Measurements from ENCODE around the gene RTL3.

The RTL3 gene, protein sequence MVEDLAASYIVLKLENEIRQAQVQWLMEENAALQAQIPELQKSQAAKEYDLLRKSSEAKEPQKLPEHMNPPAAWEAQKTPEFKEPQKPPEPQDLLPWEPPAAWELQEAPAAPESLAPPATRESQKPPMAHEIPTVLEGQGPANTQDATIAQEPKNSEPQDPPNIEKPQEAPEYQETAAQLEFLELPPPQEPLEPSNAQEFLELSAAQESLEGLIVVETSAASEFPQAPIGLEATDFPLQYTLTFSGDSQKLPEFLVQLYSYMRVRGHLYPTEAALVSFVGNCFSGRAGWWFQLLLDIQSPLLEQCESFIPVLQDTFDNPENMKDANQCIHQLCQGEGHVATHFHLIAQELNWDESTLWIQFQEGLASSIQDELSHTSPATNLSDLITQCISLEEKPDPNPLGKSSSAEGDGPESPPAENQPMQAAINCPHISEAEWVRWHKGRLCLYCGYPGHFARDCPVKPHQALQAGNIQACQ

DNA sequence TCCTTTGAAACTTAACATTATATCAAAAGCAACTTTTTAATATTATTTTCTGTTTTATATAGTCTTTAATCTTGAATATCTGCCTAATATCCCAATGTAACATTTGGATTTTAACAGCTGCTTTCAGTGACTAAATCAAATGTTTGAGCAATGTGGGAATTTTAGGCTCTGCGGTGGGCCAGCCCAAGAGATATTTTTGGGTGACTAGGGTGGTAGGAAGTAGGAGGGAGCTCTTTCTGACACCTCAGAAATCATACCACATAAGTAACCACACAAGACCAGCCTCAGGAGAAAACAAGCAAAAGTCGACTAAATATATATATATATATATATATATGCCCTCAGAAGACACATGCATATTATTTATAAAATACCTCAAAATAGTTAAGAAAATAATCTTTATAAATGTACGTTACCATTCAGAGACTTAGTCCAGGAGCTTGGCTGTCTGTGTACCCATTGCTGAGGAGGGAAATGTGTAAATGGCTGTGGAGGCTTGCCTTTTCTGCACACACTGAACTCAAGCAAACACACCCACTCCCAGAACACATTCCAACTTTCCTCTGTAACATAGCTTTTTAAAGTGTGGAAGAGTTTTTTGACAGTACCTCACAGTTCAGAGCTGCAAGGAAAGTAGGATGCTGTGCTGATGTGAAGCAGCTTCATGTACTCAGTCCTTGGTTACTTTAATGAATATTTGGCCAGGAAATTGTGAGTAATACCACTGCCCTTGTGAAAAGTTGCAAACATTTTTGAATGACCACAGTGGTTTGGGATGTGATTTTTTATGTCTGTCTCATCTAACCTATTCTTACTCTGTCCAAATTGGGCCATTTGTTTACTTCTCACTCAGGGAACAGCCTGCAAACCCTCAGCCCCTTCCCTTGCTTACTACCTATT lies at the start of gene RTL3:
RTL3 (minus strand) TSS at position 484 of the 900 bp plus-strand sequence. CDS start 908 bp downstream, outside the sequence.
- no peaks in the 10 kb centered on the region for H3K9me3 ChIP-seq (ENCODE audit: control insufficient read depth in 1 of 2, low read length in 2 of 2)
- H3K4me3 ChIP-seq (ENCODE audit: low read depth in 1 of 2, low read length in 2 of 2): no peak within 1 kb of the TSS
- no peaks in the 10 kb centered on the region for H3K27me3 ChIP-seq (ENCODE audit: low read depth, low read length)
- no peaks in the 10 kb centered on the region for H3K4me1 ChIP-seq (ENCODE audit: control insufficient read depth in 1 of 2, insufficient read depth in 2 of 2, low read length in 2 of 2)
- H3K36me3 ChIP-seq (ENCODE audit: control insufficient read depth in 1 of 2, insufficient read depth in 2 of 2, low read length in 2 of 2): no peaks in the 10 kb centered on the region
- H3K27ac ChIP-seq (ENCODE audit: low read length): no peak within 1 kb of the TSS

DNA sequence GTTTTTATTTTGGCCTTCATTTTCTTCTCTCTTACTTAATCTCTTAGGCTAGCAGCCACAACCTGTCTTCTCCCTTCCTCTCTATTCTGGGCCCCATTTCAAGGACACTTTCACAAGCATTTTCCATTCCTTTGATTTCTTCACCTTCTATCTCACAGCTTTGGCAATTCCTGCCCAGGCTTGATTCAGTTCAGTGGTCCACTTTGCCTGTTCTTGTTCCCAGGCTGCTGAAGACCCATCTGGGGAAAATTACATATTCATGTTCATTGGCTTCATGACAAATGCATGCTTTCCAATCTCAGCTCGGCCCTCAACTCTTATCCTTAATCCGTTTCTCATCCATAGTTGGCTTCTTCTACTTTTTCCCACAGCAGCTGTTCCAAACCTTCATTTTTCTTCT lies 49.7 kb upstream of the RTL3 start:
- Histone ChIP-seq H3K4me3 (ENCODE audit: low read depth in 1 of 2, low read length in 2 of 2) (no peak overlapping the region), H3K9me3 (ENCODE audit: control insufficient read depth in 1 of 2, low read length in 2 of 2) (no peaks in the 10 kb centered on the region), H3K36me3 (ENCODE audit: control insufficient read depth in 1 of 2, insufficient read depth in 2 of 2, low read length in 2 of 2) (no peaks in the 10 kb centered on the region), H3K27me3 (ENCODE audit: low read depth, low read length) (no peaks in the 10 kb centered on the region), H3K27ac (ENCODE audit: low read length) (no peak overlapping the region), H3K4me1 (ENCODE audit: control insufficient read depth in 1 of 2, insufficient read depth in 2 of 2, low read length in 2 of 2) (no peaks in the 10 kb centered on the region)

DNA sequence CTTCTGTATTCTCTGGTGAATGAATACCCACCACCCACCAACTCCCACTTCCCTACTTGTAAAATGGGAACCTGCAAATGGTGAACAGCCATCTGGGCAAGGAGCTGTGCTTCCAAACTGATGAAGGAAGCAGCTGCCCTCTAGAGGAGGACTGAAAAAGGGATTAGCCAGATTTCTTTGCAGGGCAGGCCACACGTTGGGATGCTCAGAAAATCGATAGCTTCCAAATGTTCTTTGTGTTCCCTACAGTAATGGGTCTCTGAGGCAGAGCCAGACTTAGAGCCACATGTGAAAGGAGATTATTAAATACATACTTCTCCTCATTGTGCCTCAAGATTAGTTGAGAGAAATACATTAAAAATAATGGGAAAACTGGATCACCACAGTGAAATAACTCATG lies 49.1 kb upstream of the RTL3 start:
- Histone ChIP-seq H3K36me3 (ENCODE audit: control insufficient read depth in 1 of 2, insufficient read depth in 2 of 2, low read length in 2 of 2) (no peaks in the 10 kb centered on the region), H3K4me3 (ENCODE audit: low read depth in 1 of 2, low read length in 2 of 2) (no peak overlapping the region), H3K9me3 (ENCODE audit: control insufficient read depth in 1 of 2, low read length in 2 of 2) (no peaks in the 10 kb centered on the region), H3K27me3 (ENCODE audit: low read depth, low read length) (no peaks in the 10 kb centered on the region), H3K4me1 (ENCODE audit: control insufficient read depth in 1 of 2, insufficient read depth in 2 of 2, low read length in 2 of 2) (no peaks in the 10 kb centered on the region), H3K27ac (ENCODE audit: low read length) (no peak overlapping the region)

DNA sequence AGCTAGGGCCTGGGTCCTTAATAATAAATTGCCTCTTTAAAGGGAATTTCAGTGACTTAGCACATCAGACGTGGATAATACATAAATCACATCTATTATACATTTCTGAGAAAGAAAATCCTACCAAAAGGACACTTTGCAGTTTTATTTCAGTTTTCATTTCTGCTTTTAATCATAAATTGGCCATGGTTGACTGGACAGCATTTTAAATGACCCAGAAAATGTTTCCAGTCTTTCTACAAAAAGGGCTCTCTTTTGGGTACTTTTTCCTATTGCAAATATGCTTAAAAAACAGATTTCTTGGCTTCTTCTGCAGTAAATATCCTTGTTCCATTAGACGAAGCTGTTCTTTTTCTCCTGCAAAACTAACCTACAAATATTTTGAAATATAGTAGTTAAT lies 46.9 kb upstream of the RTL3 start:
- Histone ChIP-seq H3K36me3 (ENCODE audit: control insufficient read depth in 1 of 2, insufficient read depth in 2 of 2, low read length in 2 of 2) (no peaks in the 10 kb centered on the region), H3K27me3 (ENCODE audit: low read depth, low read length) (no peaks in the 10 kb centered on the region)

DNA sequence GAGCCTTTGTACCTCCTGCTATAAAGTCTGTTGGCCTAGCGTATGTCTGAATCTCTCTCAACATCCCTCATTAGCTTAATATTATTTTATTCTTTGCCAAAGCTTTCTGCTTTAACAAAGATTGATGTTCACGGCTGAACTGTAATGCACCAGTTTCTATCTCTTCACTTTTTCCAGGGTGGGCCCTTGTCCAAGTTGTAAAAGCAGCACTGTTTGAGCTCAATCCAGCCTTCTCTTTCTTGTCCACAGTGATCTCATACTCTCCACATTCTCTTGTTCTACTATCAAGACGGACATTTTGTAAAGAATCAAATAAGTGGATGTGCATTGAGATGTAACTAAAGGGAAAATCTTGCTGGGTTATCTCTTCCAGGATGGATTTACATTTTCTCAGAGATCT lies 34.4 kb upstream of the RTL3 start:
- Histone ChIP-seq H3K4me3 (ENCODE audit: low read depth in 1 of 2, low read length in 2 of 2) (no peak overlapping the region), H3K27me3 (ENCODE audit: low read depth, low read length) (no peaks in the 10 kb centered on the region), H3K4me1 (ENCODE audit: control insufficient read depth in 1 of 2, insufficient read depth in 2 of 2, low read length in 2 of 2) (no peaks in the 10 kb centered on the region), H3K9me3 (ENCODE audit: control insufficient read depth in 1 of 2, low read length in 2 of 2) (no peaks in the 10 kb centered on the region), H3K36me3 (ENCODE audit: control insufficient read depth in 1 of 2, insufficient read depth in 2 of 2, low read length in 2 of 2) (no peaks in the 10 kb centered on the region), H3K27ac (ENCODE audit: low read length) (no peak overlapping the region)

More for the DNA sequence above, 46.9 kb upstream of the RTL3 start:
- no peaks in the 10 kb centered on the region for H3K4me1 ChIP-seq (ENCODE audit: control insufficient read depth in 1 of 2, insufficient read depth in 2 of 2, low read length in 2 of 2)
- H3K9me3 ChIP-seq (ENCODE audit: control insufficient read depth in 1 of 2, low read length in 2 of 2): no peaks in the 10 kb centered on the region
- H3K27ac ChIP-seq (ENCODE audit: low read length): no peak overlapping the region
- no peak overlapping the region for H3K4me3 ChIP-seq (ENCODE audit: low read depth in 1 of 2, low read length in 2 of 2)

DNA sequence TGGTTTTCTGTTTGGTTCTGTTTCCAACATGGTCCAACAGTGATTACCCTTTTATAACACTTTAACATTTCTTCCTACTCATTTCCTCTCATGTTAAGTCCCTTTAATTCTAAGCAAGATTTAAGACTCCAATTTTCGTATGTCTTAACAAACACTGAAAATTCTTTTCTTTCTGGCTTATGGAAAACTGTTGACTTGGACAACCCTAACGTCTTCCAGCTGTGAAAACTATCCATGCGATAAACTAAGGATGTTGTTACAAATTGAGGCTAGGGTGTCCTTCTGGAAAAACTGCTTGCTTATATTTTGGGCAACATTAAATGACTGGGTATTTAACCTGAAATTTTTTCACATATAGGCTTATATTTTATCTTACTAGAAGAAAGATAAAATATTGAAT lies 33.9 kb upstream of the RTL3 start:
- Histone ChIP-seq H3K27ac (ENCODE audit: low read length) (no peak overlapping the region), H3K9me3 (ENCODE audit: control insufficient read depth in 1 of 2, low read length in 2 of 2) (no peaks in the 10 kb centered on the region), H3K4me1 (ENCODE audit: control insufficient read depth in 1 of 2, insufficient read depth in 2 of 2, low read length in 2 of 2) (no peaks in the 10 kb centered on the region), H3K27me3 (ENCODE audit: low read depth, low read length) (no peaks in the 10 kb centered on the region), H3K36me3 (ENCODE audit: control insufficient read depth in 1 of 2, insufficient read depth in 2 of 2, low read length in 2 of 2) (no peaks in the 10 kb centered on the region), H3K4me3 (ENCODE audit: low read depth in 1 of 2, low read length in 2 of 2) (no peak overlapping the region)

DNA sequence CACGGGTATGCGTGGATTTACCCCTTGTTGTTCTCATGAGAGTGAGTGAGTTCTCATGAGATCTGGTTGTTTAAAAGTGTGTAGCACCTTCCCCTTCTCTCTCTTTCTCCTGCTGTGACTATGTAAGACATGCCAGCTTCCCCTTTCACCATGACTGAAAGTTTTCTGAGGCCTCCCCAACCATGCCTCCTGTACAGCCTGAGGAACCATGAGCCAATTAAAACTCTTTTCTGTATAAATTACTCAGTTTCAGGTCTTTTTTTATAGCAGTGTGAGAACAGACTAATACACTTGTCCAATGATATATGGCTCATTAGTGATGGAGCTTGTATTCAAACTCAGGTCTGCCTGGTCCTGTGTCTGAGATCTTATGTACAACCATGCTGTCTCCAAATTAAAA lies 28.5 kb upstream of the RTL3 start:
- H3K36me3 ChIP-seq (ENCODE audit: control insufficient read depth in 1 of 2, insufficient read depth in 2 of 2, low read length in 2 of 2): no peaks in the 10 kb centered on the region
- no peak overlapping the region for H3K4me3 ChIP-seq (ENCODE audit: low read depth in 1 of 2, low read length in 2 of 2)
- H3K9me3 ChIP-seq (ENCODE audit: control insufficient read depth in 1 of 2, low read length in 2 of 2): no peaks in the 10 kb centered on the region

DNA sequence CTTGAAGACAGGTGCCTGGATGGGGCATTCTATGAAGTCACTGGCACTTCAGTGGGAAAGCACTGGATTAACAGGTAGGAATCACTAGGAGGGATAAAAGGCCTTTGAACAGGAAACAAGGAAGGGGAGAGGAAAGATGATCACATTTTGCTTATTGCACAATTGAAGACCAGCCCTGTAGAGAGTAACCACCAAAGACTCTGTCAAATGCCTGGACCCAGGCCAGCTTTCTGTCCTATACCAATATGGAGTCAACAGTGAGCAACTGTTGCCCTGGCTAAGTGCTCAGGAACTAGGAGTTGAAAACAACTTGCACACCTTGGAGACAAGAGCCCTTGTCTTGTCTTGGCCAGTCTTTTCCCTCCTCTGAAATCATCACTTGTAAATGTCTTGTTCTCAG lies 14.1 kb upstream of the RTL3 start:
- Histone ChIP-seq H3K27me3 (ENCODE audit: low read depth, low read length) (no peaks in the 10 kb centered on the region), H3K9me3 (ENCODE audit: control insufficient read depth in 1 of 2, low read length in 2 of 2) (no peaks in the 10 kb centered on the region), H3K27ac (ENCODE audit: low read length) (no peak overlapping the region), H3K4me3 (ENCODE audit: low read depth in 1 of 2, low read length in 2 of 2) (no peak overlapping the region), H3K36me3 (ENCODE audit: control insufficient read depth in 1 of 2, insufficient read depth in 2 of 2, low read length in 2 of 2) (no peaks in the 10 kb centered on the region), H3K4me1 (ENCODE audit: control insufficient read depth in 1 of 2, insufficient read depth in 2 of 2, low read length in 2 of 2) (no peaks in the 10 kb centered on the region)

More for the DNA sequence above, 28.5 kb upstream of the RTL3 start:
- Histone ChIP-seq H3K27ac (ENCODE audit: low read length) (no peak overlapping the region), H3K27me3 (ENCODE audit: low read depth, low read length) (no peaks in the 10 kb centered on the region), H3K4me1 (ENCODE audit: control insufficient read depth in 1 of 2, insufficient read depth in 2 of 2, low read length in 2 of 2) (no peaks in the 10 kb centered on the region)

DNA sequence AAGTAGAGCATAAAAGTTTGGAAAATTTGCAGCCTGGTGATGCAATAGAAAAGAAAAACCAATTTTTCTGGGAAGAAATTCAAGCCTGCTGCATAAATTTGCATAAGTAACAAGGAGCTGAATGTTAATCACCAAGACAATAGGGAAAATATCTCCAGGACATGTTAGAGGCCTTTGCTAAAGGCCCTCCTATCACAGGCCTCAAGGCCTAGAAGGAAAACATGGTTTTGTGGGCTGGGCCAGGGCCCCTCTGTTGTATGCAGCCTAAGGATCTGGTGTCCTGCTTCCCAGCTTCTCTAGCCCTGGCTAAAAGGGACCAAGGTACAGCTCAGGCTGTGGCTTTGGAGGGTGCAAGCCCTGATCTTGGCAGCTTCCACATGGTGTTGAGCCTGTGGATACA lies 6.2 kb upstream of the RTL3 start:
- no peaks in the 10 kb centered on the region for H3K27me3 ChIP-seq (ENCODE audit: low read depth, low read length)
- H3K4me1 ChIP-seq (ENCODE audit: control insufficient read depth in 1 of 2, insufficient read depth in 2 of 2, low read length in 2 of 2): no peaks in the 10 kb centered on the region
- H3K9me3 ChIP-seq (ENCODE audit: control insufficient read depth in 1 of 2, low read length in 2 of 2): no peaks in the 10 kb centered on the region
- H3K36me3 ChIP-seq (ENCODE audit: control insufficient read depth in 1 of 2, insufficient read depth in 2 of 2, low read length in 2 of 2): no peaks in the 10 kb centered on the region
- no peak overlapping the region for H3K4me3 ChIP-seq (ENCODE audit: low read depth in 1 of 2, low read length in 2 of 2)
- no peak overlapping the region for H3K27ac ChIP-seq (ENCODE audit: low read length)

DNA sequence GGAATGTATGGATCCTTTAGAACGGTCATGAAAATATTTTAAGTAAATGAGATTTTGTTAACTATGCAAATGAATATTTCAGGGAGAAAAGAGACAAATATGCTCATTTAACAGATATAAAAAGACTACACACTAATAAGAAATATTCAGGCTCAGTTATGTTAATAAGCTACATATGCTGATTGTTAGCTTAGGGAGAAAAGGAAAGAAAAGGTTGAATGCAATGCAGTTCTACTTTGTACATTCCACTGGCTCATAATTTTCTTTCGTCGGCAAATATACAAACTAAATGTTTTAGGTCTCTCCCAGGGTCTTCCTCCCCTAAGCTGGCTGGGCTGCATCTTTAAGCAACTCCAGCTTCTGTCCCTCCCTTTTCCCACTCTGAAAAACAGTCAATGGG lies 2.7 kb upstream of the RTL3 start:
- no peak overlapping the region for H3K27ac ChIP-seq (ENCODE audit: low read length)

DNA sequence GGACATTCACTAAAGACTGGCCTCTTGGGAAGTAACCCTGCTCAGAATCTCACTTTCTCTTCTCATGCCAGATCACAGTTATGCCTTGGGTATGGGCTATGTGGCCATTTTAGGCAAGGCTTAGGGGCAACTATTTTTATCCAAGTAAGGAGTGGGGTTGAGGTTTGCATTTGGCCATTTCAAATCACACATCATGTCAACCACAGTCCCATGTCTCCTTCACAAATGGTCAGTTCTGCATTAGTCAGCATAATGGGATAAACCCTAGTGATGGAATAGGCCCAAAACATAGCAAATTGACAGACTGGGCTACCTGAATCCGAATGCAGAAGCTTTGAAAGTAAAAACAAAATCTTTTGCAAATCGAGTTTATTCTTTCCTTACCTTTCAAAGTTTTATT lies 827 bp upstream of the RTL3 start:
- no peak overlapping the region for H3K4me3 ChIP-seq (ENCODE audit: low read depth in 1 of 2, low read length in 2 of 2)
- H3K4me1 ChIP-seq (ENCODE audit: control insufficient read depth in 1 of 2, insufficient read depth in 2 of 2, low read length in 2 of 2): no peaks in the 10 kb centered on the region
- no peaks in the 10 kb centered on the region for H3K9me3 ChIP-seq (ENCODE audit: control insufficient read depth in 1 of 2, low read length in 2 of 2)
- no peaks in the 10 kb centered on the region for H3K27me3 ChIP-seq (ENCODE audit: low read depth, low read length)
- no peak overlapping the region for H3K27ac ChIP-seq (ENCODE audit: low read length)
- H3K36me3 ChIP-seq (ENCODE audit: control insufficient read depth in 1 of 2, insufficient read depth in 2 of 2, low read length in 2 of 2): no peaks in the 10 kb centered on the region

More for the DNA sequence above, 2.7 kb upstream of the RTL3 start:
- Histone ChIP-seq H3K9me3 (ENCODE audit: control insufficient read depth in 1 of 2, low read length in 2 of 2) (no peaks in the 10 kb centered on the region), H3K36me3 (ENCODE audit: control insufficient read depth in 1 of 2, insufficient read depth in 2 of 2, low read length in 2 of 2) (no peaks in the 10 kb centered on the region), H3K4me3 (ENCODE audit: low read depth in 1 of 2, low read length in 2 of 2) (no peak overlapping the region), H3K27me3 (ENCODE audit: low read depth, low read length) (no peaks in the 10 kb centered on the region), H3K4me1 (ENCODE audit: control insufficient read depth in 1 of 2, insufficient read depth in 2 of 2, low read length in 2 of 2) (no peaks in the 10 kb centered on the region)
